Ishikawa (cell line): ENCODE data around the gene UBE2H.

Experiments
- CEBPB ChIP-seq: IDR thresholded peaks from 2 replicates; pipeline ENCODE4 v1.6.1; 2012
- CREB1 ChIP-seq: IDR thresholded peaks from 2 replicates; pipeline ENCODE4 v1.6.1; 2012; ENCODE audit warnings: low read depth
- EGR1 ChIP-seq: IDR thresholded peaks from 2 replicates; pipeline ENCODE4 v1.6.1; 2012
- EP300 ChIP-seq: IDR thresholded peaks from 2 replicates; pipeline ENCODE4 v1.6.1; 2012; ENCODE audit warnings: borderline replicate concordance
- FOXM1 ChIP-seq: IDR thresholded peaks from 2 replicates; pipeline ENCODE4 v1.6.1; 2012; ENCODE audit warnings: low read depth, borderline replicate concordance
- MAX ChIP-seq: IDR thresholded peaks from 2 replicates; pipeline ENCODE4 v1.6.1; 2012
- NFIC ChIP-seq: IDR thresholded peaks from 2 replicates; pipeline ENCODE4 v1.6.1; 2012
- RAD21 ChIP-seq: IDR thresholded peaks from 2 replicates; pipeline ENCODE4 v1.6.1; 2012; ENCODE audit warnings: low read depth
- TAF1 ChIP-seq: IDR thresholded peaks from 2 replicates; pipeline ENCODE4 v1.6.1; 2012; ENCODE audit warnings: low read depth, mild to moderate bottlenecking
- TCF12 ChIP-seq: IDR thresholded peaks from 2 replicates; pipeline ENCODE4 v1.6.1; 2012; ENCODE audit warnings: low read depth
- TEAD4 ChIP-seq: IDR thresholded peaks from 2 replicates; pipeline ENCODE4 v1.6.1; 2012
- YY1 ChIP-seq: IDR thresholded peaks from 2 replicates; pipeline ENCODE4 v1.6.1; 2012; ENCODE audit warnings: low read depth
- ZBTB7A ChIP-seq: IDR thresholded peaks from 2 replicates; pipeline ENCODE4 v1.6.1; 2012; ENCODE audit warnings: low read depth
- TF ChIP-seq, protein P1 (sequence below): IDR thresholded peaks from 2 replicates; pipeline ENCODE4 v1.6.1; 2012; ENCODE audit warnings: low read depth, mild to moderate bottlenecking
- TF ChIP-seq, protein P2 (sequence below): IDR thresholded peaks from 2 replicates; pipeline ENCODE4 v1.6.1; 2012

The UBE2H gene

DNA sequence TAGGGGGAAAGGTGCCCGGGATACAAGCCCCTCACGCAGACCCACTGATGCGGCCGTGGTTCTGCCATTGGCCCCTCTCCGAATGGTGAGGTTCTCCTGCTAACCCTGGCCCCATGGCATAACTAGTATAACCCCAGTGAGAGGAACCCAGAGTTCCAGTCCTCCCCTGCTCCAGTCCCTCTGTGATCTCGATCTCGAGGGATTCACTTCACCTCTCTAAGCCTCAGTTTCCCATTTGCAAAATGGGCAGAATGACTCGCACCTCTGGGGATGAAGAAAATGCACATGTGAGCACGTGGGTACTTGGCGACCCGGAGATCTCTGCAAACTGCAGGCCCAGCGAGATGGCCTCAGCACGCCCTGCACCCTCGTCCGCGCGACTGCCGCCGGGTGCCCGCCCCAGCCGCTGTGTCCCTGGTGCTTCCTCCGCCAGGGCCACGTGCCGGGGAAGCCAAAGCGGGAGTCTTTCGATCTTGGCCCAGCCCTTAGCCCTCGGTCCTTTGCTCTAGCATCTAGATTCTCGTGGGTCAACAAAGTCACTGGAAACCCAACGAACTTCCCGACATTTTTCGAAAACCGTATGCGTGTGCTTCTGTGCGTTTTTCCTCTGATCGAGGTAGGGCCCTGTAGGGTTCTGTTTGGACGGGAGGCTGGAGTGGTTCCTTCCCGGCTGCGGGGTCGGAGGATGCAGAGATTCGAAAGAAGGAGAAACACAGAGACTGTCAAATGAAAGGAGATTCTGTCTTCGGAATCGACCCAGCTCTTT, 169.8 kb downstream of the UBE2H start:
- TF ChIP-seq NFIC: no peak
- TF ChIP-seq TAF1: no peak
- TF ChIP-seq FOXM1: no peak
- TF ChIP-seq RAD21: no peak
- no peak for TF ChIP-seq CREB1

DNA sequence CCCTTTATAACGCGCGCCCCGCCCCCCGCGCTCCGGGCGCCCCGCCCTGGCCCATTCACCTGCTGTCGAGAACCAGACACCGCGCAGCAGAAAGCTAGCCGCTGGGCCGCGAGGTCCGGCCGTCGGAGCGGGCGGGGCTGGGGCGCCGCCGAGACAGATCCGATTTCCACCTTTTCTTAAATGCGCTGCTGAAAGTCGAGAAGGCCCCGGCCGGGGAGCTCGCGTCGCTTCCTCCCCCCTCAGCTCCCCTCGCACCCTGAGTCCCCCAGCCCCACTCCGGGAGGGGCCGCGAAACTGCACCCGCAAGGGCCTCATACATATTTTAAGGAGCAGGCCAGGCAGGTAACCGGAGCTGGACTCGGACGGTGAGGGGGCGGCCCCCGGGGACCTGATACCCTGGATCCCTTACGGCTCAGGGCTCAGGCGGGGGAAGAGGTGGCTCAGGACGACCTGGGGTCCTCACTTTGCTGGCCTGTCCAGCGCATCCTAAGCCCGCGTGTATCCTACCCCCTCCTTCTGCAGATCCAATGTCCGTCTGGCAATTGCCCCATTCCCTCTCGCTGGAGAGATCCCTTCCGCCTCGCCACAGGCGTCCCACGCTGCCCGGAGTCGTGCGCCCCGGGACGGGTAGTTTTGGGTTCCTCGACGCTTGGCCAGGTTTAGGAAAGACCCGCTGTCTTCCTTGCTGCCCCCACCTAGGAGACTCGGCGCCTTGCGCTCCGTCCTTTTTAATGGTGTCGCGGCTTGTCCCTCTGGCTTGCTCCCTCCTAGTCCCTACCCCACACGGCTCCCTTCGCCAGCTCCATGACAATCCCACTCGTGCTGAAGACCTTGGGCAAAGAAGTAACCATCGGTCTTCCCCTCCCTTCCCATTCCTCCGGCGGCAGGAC, 170.6 kb downstream of the UBE2H start:
- TF ChIP-seq MAX: peak; percentile 64
- peak; percentile 65 for TF ChIP-seq TCF12
- TF ChIP-seq, protein P1, sequence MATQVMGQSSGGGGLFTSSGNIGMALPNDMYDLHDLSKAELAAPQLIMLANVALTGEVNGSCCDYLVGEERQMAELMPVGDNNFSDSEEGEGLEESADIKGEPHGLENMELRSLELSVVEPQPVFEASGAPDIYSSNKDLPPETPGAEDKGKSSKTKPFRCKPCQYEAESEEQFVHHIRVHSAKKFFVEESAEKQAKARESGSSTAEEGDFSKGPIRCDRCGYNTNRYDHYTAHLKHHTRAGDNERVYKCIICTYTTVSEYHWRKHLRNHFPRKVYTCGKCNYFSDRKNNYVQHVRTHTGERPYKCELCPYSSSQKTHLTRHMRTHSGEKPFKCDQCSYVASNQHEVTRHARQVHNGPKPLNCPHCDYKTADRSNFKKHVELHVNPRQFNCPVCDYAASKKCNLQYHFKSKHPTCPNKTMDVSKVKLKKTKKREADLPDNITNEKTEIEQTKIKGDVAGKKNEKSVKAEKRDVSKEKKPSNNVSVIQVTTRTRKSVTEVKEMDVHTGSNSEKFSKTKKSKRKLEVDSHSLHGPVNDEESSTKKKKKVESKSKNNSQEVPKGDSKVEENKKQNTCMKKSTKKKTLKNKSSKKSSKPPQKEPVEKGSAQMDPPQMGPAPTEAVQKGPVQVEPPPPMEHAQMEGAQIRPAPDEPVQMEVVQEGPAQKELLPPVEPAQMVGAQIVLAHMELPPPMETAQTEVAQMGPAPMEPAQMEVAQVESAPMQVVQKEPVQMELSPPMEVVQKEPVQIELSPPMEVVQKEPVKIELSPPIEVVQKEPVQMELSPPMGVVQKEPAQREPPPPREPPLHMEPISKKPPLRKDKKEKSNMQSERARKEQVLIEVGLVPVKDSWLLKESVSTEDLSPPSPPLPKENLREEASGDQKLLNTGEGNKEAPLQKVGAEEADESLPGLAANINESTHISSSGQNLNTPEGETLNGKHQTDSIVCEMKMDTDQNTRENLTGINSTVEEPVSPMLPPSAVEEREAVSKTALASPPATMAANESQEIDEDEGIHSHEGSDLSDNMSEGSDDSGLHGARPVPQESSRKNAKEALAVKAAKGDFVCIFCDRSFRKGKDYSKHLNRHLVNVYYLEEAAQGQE: no peak
- no peak for TF ChIP-seq FOXM1
- TF ChIP-seq TAF1: no peak; the same call in 1 of the 2 replicates
- no peak for TF ChIP-seq EP300
- no peak for TF ChIP-seq YY1
- TF ChIP-seq, protein P2, sequence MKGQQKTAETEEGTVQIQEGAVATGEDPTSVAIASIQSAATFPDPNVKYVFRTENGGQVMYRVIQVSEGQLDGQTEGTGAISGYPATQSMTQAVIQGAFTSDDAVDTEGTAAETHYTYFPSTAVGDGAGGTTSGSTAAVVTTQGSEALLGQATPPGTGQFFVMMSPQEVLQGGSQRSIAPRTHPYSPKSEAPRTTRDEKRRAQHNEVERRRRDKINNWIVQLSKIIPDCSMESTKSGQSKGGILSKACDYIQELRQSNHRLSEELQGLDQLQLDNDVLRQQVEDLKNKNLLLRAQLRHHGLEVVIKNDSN: no peak
- no peak for TF ChIP-seq CREB1
- no peak for TF ChIP-seq EGR1
- no peak for TF ChIP-seq NFIC
- TF ChIP-seq RAD21: peak; percentile 11; the same call in 1 of the 2 replicates
- TF ChIP-seq TEAD4: no peak
- TF ChIP-seq ZBTB7A: peak; percentile 91
- no peak for TF ChIP-seq CEBPB

DNA sequence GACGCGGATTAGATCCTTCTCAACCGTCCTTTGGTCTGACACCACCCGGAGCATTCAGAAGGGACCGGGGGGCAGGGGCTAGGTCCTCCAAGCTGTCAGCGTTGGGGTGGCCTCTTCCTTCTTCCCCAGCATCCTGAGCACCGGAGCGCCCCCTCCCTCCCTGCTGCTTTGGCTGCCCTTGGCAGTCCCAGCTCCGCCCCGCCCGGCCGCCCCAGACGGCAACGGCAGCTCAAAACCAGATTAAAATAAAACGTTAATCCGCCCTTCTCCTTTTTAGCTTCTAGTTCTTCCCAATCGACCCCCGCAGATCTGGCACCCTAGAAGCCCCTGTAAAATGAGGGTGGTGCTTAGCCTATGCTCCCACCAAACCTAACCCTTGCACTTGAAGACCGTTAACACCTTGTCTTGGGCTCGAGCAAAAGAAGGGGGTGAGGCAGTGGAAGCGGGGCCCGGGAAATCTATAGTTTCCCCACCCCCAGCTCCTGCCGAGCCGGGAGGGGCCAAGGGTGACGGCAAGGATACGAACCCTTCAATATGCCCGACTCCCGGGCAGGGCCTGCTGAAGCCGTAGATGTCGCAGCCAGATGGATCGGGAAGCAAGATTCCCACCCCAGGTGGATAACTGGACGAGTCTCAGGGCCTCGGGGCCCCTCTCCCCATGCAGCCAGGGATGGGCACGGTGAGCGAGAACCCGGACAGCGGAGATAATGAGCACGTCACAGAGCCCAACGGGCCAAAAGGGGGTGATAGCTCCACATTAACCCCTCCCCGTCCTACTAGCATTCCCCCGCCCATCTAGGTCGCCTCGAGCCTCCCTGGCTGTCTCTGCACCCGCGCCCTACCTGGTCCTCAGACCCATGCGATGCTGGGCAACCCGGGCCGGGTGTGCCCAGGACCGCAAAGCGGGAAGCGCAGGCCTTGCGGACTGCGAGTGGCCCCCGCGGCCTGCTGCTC, 171.5 kb downstream of the UBE2H start:
- TF ChIP-seq CREB1 (0 out of 2 replicates have a peak, but pooled peaks have one; percentile 3), ZBTB7A (no peak), RAD21 (no peak), EP300 (no peak), CEBPB (no peak), TAF1 (0 out of 2 replicates have a peak, but pooled peaks have one; percentile 52)
